ENCODE results near the gene NEO1.

The NEO1 gene

GRCh38 chr15:73134196-73134595 is 81.9 kb downstream of the NEO1 start:
- H3K36me3 ChIP-seq (ENCODE audit: control insufficient read depth, insufficient read depth, low read length) = no peaks in the 10 kb centered on the region
- no peaks in the 10 kb centered on the region for H3K27me3 ChIP-seq (ENCODE audit: control insufficient read depth, insufficient read depth, low read length)
- H3K4me3 ChIP-seq (ENCODE audit: low read length) = no peak overlapping the region
- no peak overlapping the region for H3K9ac ChIP-seq (ENCODE audit: low read length)
- no peaks in the 10 kb centered on the region for H3K9me3 ChIP-seq (ENCODE audit: control insufficient read depth, low read length)
- no peaks in the 10 kb centered on the region for H3K4me1 ChIP-seq (ENCODE audit: control insufficient read depth, insufficient read depth, low read length)

GRCh38 chr15:73139041-73139743 is 86.9 kb downstream of the NEO1 start:
- H3K9ac ChIP-seq (ENCODE audit: low read length) = no peak overlapping the region
- H3K4me3 ChIP-seq (ENCODE audit: low read length) = no peak overlapping the region

GRCh38 chr15:73139744-73140553 is 87.7 kb downstream of the NEO1 start:
- Histone ChIP-seq H3K4me3 (ENCODE audit: low read length) (no peak overlapping the region), H3K9ac (ENCODE audit: low read length) (no peak overlapping the region), H3K36me3 (ENCODE audit: control insufficient read depth, insufficient read depth, low read length) (no peaks in the 10 kb centered on the region), H3K4me1 (ENCODE audit: control insufficient read depth, insufficient read depth, low read length) (no peaks in the 10 kb centered on the region), H3K9me3 (ENCODE audit: control insufficient read depth, low read length) (no peaks in the 10 kb centered on the region), H3K27me3 (ENCODE audit: control insufficient read depth, insufficient read depth, low read length) (no peaks in the 10 kb centered on the region)

More at GRCh38 chr15:73139041-73139743, 86.9 kb downstream of the NEO1 start:
- no peaks in the 10 kb centered on the region for H3K9me3 ChIP-seq (ENCODE audit: control insufficient read depth, low read length)
- H3K27me3 ChIP-seq (ENCODE audit: control insufficient read depth, insufficient read depth, low read length) = no peaks in the 10 kb centered on the region
- H3K4me1 ChIP-seq (ENCODE audit: control insufficient read depth, insufficient read depth, low read length) = no peaks in the 10 kb centered on the region
- H3K36me3 ChIP-seq (ENCODE audit: control insufficient read depth, insufficient read depth, low read length) = no peaks in the 10 kb centered on the region

- Histone ChIP-seq H3K4me3 (ENCODE audit: low read length) (no peak overlapping the region), H3K27me3 (ENCODE audit: control insufficient read depth, insufficient read depth, low read length) (no peaks in the 10 kb centered on the region), H3K9me3 (ENCODE audit: control insufficient read depth, low read length) (no peaks in the 10 kb centered on the region), H3K4me1 (ENCODE audit: control insufficient read depth, insufficient read depth, low read length) (no peaks in the 10 kb centered on the region), H3K9ac (ENCODE audit: low read length) (no peak overlapping the region), H3K36me3 (ENCODE audit: control insufficient read depth, insufficient read depth, low read length) (no peaks in the 10 kb centered on the region)
Observed at GRCh38 chr15:73141216-73141900, 89.1 kb downstream of the NEO1 start.

- Histone ChIP-seq H3K27me3 (ENCODE audit: control insufficient read depth, insufficient read depth, low read length) (no peaks in the 10 kb centered on the region), H3K9me3 (ENCODE audit: control insufficient read depth, low read length) (no peaks in the 10 kb centered on the region), H3K4me1 (ENCODE audit: control insufficient read depth, insufficient read depth, low read length) (peaks cover 6% of the 10 kb centered on the region), H3K9ac (ENCODE audit: low read length) (no peak overlapping the region), H3K36me3 (ENCODE audit: control insufficient read depth, insufficient read depth, low read length) (no peaks in the 10 kb centered on the region), H3K4me3 (ENCODE audit: low read length) (no peak overlapping the region)
Observed at GRCh38 chr15:73142802-73143762, 90.8 kb downstream of the NEO1 start.

GRCh38 chr15:73143763-73144155 is 91.5 kb downstream of the NEO1 start:
- Histone ChIP-seq H3K4me3 (ENCODE audit: low read length) (no peak overlapping the region), H3K9me3 (ENCODE audit: control insufficient read depth, low read length) (no peaks in the 10 kb centered on the region), H3K4me1 (ENCODE audit: control insufficient read depth, insufficient read depth, low read length) (peaks cover 6% of the 10 kb centered on the region), H3K36me3 (ENCODE audit: control insufficient read depth, insufficient read depth, low read length) (no peaks in the 10 kb centered on the region), H3K9ac (ENCODE audit: low read length) (no peak overlapping the region), H3K27me3 (ENCODE audit: control insufficient read depth, insufficient read depth, low read length) (no peaks in the 10 kb centered on the region)

GRCh38 chr15:73146419-73146818 is 94.2 kb downstream of the NEO1 start:
- no peaks in the 10 kb centered on the region for H3K36me3 ChIP-seq (ENCODE audit: control insufficient read depth, insufficient read depth, low read length)
- H3K4me3 ChIP-seq (ENCODE audit: low read length) = no peak overlapping the region
- no peak overlapping the region for H3K9ac ChIP-seq (ENCODE audit: low read length)
- no peaks in the 10 kb centered on the region for H3K27me3 ChIP-seq (ENCODE audit: control insufficient read depth, insufficient read depth, low read length)
- no peaks in the 10 kb centered on the region for H3K9me3 ChIP-seq (ENCODE audit: control insufficient read depth, low read length)
- H3K4me1 ChIP-seq (ENCODE audit: control insufficient read depth, insufficient read depth, low read length) = peaks cover 6% of the 10 kb centered on the region

- H3K4me1 ChIP-seq (ENCODE audit: control insufficient read depth, insufficient read depth, low read length) = peaks cover 6% of the 10 kb centered on the region
- H3K9me3 ChIP-seq (ENCODE audit: control insufficient read depth, low read length) = no peaks in the 10 kb centered on the region
- no peak overlapping the region for H3K4me3 ChIP-seq (ENCODE audit: low read length)
- no peaks in the 10 kb centered on the region for H3K36me3 ChIP-seq (ENCODE audit: control insufficient read depth, insufficient read depth, low read length)
- H3K9ac ChIP-seq (ENCODE audit: low read length) = no peak overlapping the region
- no peaks in the 10 kb centered on the region for H3K27me3 ChIP-seq (ENCODE audit: control insufficient read depth, insufficient read depth, low read length)
Observed at GRCh38 chr15:73150831-73151230, 98.6 kb downstream of the NEO1 start.

GRCh38 chr15:73153024-73153423 is 100.8 kb downstream of the NEO1 start:
- Histone ChIP-seq H3K36me3 (ENCODE audit: control insufficient read depth, insufficient read depth, low read length) (no peaks in the 10 kb centered on the region), H3K9me3 (ENCODE audit: control insufficient read depth, low read length) (no peaks in the 10 kb centered on the region), H3K27me3 (ENCODE audit: control insufficient read depth, insufficient read depth, low read length) (no peaks in the 10 kb centered on the region), H3K4me3 (ENCODE audit: low read length) (no peak overlapping the region), H3K4me1 (ENCODE audit: control insufficient read depth, insufficient read depth, low read length) (no peaks in the 10 kb centered on the region), H3K9ac (ENCODE audit: low read length) (no peak overlapping the region)

- no peak overlapping the region for H3K9ac ChIP-seq (ENCODE audit: low read length)
- H3K4me1 ChIP-seq (ENCODE audit: control insufficient read depth, insufficient read depth, low read length) = no peaks in the 10 kb centered on the region
- no peaks in the 10 kb centered on the region for H3K27me3 ChIP-seq (ENCODE audit: control insufficient read depth, insufficient read depth, low read length)
- no peak overlapping the region for H3K4me3 ChIP-seq (ENCODE audit: low read length)
- H3K9me3 ChIP-seq (ENCODE audit: control insufficient read depth, low read length) = no peaks in the 10 kb centered on the region
- H3K36me3 ChIP-seq (ENCODE audit: control insufficient read depth, insufficient read depth, low read length) = no peaks in the 10 kb centered on the region
Observed at GRCh38 chr15:73153447-73153846, 101.2 kb downstream of the NEO1 start.

GRCh38 chr15:73156431-73157191 is 104.3 kb downstream of the NEO1 start:
- H3K9me3 ChIP-seq (ENCODE audit: control insufficient read depth, low read length) = no peaks in the 10 kb centered on the region
- no peak overlapping the region for H3K9ac ChIP-seq (ENCODE audit: low read length)
- H3K36me3 ChIP-seq (ENCODE audit: control insufficient read depth, insufficient read depth, low read length) = no peaks in the 10 kb centered on the region
- H3K27me3 ChIP-seq (ENCODE audit: control insufficient read depth, insufficient read depth, low read length) = no peaks in the 10 kb centered on the region
- no peaks in the 10 kb centered on the region for H3K4me1 ChIP-seq (ENCODE audit: control insufficient read depth, insufficient read depth, low read length)
- H3K4me3 ChIP-seq (ENCODE audit: low read length) = no peak overlapping the region
